K562 (cell line): ENCODE measurements around the gene RIN3. TPM values are rescaled to one million over a fixed set of nuclear protein-coding genes. Genes with fewer than 3 reads are reported as not detected.

ENCODE experiments used
- CTCFL ChIP-seq: IDR thresholded peaks from 2 replicates; pipeline ENCODE4 v1.6.1; 2011; ENCODE audit warnings: borderline replicate concordance, low read depth, mild to moderate bottlenecking, moderate library complexity, low read length; ENCODE audit not compliant: insufficient read depth, poor library complexity, severe bottlenecking
- CUX1 ChIP-seq: fragments of 200-800 bp; sonication (Bioruptor generic); IDR thresholded peaks from 2 replicates; pipeline ENCODE4 v1.6.1; 2016; ENCODE audit warnings: missing genetic modification characterization, missing compliant biosample characterization
- DACH1 ChIP-seq: fragments of 450-650 bp; IDR thresholded peaks from 2 replicates; pipeline ENCODE4 v1.6.1; 2018; ENCODE audit not compliant: partially characterized antibody
- EWSR1 ChIP-seq: fragments of 450-650 bp; IDR thresholded peaks from 2 replicates; pipeline ENCODE4 v1.6.1; 2018; ENCODE audit warnings: borderline replicate concordance, mild to moderate bottlenecking, low read depth, moderate library complexity; ENCODE audit not compliant: partially characterized antibody
- MNT ChIP-seq, 2 experiments: fragments of 450-650 bp; conservative IDR thresholded peaks; 2 replicates each; pipeline ENCODE4 v1.6.1; 2017; ENCODE audit warnings: mild to moderate bottlenecking in 2 of 2, moderate library complexity in 2 of 2
- PHF21A ChIP-seq: fragments of 450-650 bp; IDR thresholded peaks from 2 replicates; pipeline ENCODE4 v1.6.1; 2017; ENCODE audit warnings: low read depth, borderline replicate concordance
- POLR3G ChIP-seq: IDR thresholded peaks from 2 replicates; pipeline ENCODE4 v1.6.1; 2011; ENCODE audit not compliant: insufficient read length, insufficient replicate concordance; ENCODE audit errors: extremely low read depth
- SNAPC5 ChIP-seq: fragments of 250-450 bp; sonication (Bioruptor Pico); IDR thresholded peaks from 2 replicates; pipeline ENCODE4 v1.8.0; 2021; ENCODE audit warnings: moderate library complexity, mild to moderate bottlenecking, inconsistent platforms
- TSHZ1 ChIP-seq: fragments of 250-450 bp; sonication (Bioruptor Pico); IDR thresholded peaks from 2 replicates; pipeline ENCODE4 v1.4.0; 2020; ENCODE audit warnings: mild to moderate bottlenecking, moderate library complexity
- WHSC1 ChIP-seq: IDR thresholded peaks from one replicate; pipeline ENCODE4 v1.6.1; 2012; ENCODE audit warnings: low read length, control low read depth, inconsistent platforms
- ZFP30 ChIP-seq: fragments of 250-450 bp; sonication (Bioruptor Pico); IDR thresholded peaks from 2 replicates; pipeline ENCODE4 v1.8.0; 2022; ENCODE audit warnings: moderate library complexity, mild to moderate bottlenecking, inconsistent platforms, borderline replicate concordance
- ZNF140 ChIP-seq: fragments of 250-450 bp; sonication (Bioruptor Pico); IDR thresholded peaks from 2 replicates; pipeline ENCODE4 v1.8.0; 2021; ENCODE audit warnings: moderate library complexity, mild to moderate bottlenecking, inconsistent platforms
- ZNF507 ChIP-seq: conservative IDR thresholded peaks from 2 replicates; pipeline ENCODE4 v1.6.1; 2017; ENCODE audit warnings: missing genetic modification characterization, missing compliant biosample characterization
- polyA plus RNA-seq, 8 experiments: library from polyadenylated mRNA; depleted of rRNA in 4 of 8; stranded (reverse) in 5 of 8; unstranded in 3 of 8; fragments of >200 nt; fragmentation: Nextera tagmentation in 2 of 8; fragmentation: Illumina TruSeq in 1 of 8; extraction: Ambion mirVana in 2 of 8; extraction: Trizol in 1 of 8; gene quantifications; 2 replicates each; pipeline versions ENCODE4 v1.2.1 to v1.2.3, GENCODE V29; 2011 to 2014; ENCODE audit warnings: inconsistent platforms in 1 of 8, missing spikeins in 1 of 8
- total RNA-seq, 7 experiments: library from RNA; depleted of rRNA in 6 of 7; stranded (reverse); fragments of >200 nt in 6 of 7; fragmentation: Illumina TruSeq in 2 of 7; extraction: Trizol in 2 of 7; gene quantifications; 2 replicates each; pipeline versions ENCODE4 v1.2.1 to v1.2.3, GENCODE V29; 2011 to 2021; ENCODE audit warnings: low replicate concordance in 1 of 7

RIN3 gene
- total and polyA plus RNA-seq, 9 of the 15 experiments (the other 6 are each of a cell fraction or from before 2014, with no cell fraction given): 0.01 to 0.49 (median 0.08) TPM; not detected in 5

- TF ChIP-seq TSHZ1: no peak
- no peak for TF ChIP-seq PHF21A
- no peak for TF ChIP-seq EWSR1
- no peak for TF ChIP-seq POLR3G
- no peak for TF ChIP-seq ZNF507 (tag)
- no peak for TF ChIP-seq WHSC1
- no peak for TF ChIP-seq CUX1 (CRISPR knock-in tag)
- no peak for TF ChIP-seq ZFP30 (CRISPR knock-in tag)
- TF ChIP-seq DACH1: no peak
- TF ChIP-seq CTCFL: no peak
- TF ChIP-seq MNT (conservative IDR thresholded peaks at IDR 0.05): no peak
- TF ChIP-seq SNAPC5: no peak
- TF ChIP-seq ZNF140: no peak
Observed at GRCh38 chr14:92726135-92726932, 212.8 kb downstream of the RIN3 start (continued).
